Smooth muscle cell (in vitro differentiated cells): ENCODE measurements around the gene STXBP6. TPM values are rescaled to one million over a fixed set of nuclear protein-coding genes. Genes with fewer than 3 reads are reported as not detected.
A peak's percentile ranks its signal among the peaks of the same experiment; 100 is the strongest.

Experiments used
- DNase-seq: peaks from one replicate; lab custom pipeline; 2025; ENCODE audit not compliant: unreplicated experiment; lab: John Stamatoyannopoulos, UW
- H2AFZ ChIP-seq: fragments of 200-600 bp; sonication (generic); 2 replicates; pipeline ENCODE4 v1.6.0; 2016; ENCODE audit warnings: antibody characterized with exemption, low read depth, mild to moderate bottlenecking
- H3F3A ChIP-seq: fragments of 200-600 bp; sonication (generic); 2 replicates; pipeline ENCODE4 v1.6.0; 2017; ENCODE audit warnings: antibody characterized with exemption, low read depth
- H3K27ac ChIP-seq: fragments of 200-600 bp; sonication (generic); 2 replicates; pipeline ENCODE4 v1.5.1; 2016; ENCODE audit warnings: low read depth, mild to moderate bottlenecking
- H3K27me3 ChIP-seq: fragments of 200-600 bp; sonication (generic); 2 replicates; pipeline ENCODE4 v1.6.1; 2016; ENCODE audit warnings: low read depth, mild to moderate bottlenecking
- H3K36me3 ChIP-seq: fragments of 200-600 bp; sonication (generic); 2 replicates; pipeline ENCODE4 v1.5.1; 2016; ENCODE audit warnings: low read depth
- H3K4me1 ChIP-seq: fragments of 200-600 bp; sonication (generic); 2 replicates; pipeline ENCODE4 v1.5.1; 2016; ENCODE audit warnings: low read depth
- H3K4me2 ChIP-seq: fragments of 200-600 bp; sonication (generic); 2 replicates; pipeline ENCODE4 v1.6.0; 2016; ENCODE audit warnings: mild to moderate bottlenecking
- H3K4me3 ChIP-seq: fragments of 200-600 bp; sonication (generic); 2 replicates; pipeline ENCODE4 v1.5.1; 2016; ENCODE audit warnings: mild to moderate bottlenecking
- H3K79me2 ChIP-seq: fragments of 200-600 bp; sonication (generic); 2 replicates; pipeline ENCODE4 v1.6.0; 2016; ENCODE audit warnings: low read depth, mild to moderate bottlenecking
- H3K9ac ChIP-seq: fragments of 200-600 bp; sonication (generic); 2 replicates; pipeline ENCODE4 v1.6.0; 2016; ENCODE audit warnings: low read depth
- H3K9me3 ChIP-seq: fragments of 200-600 bp; sonication (generic); replicated peaks from 2 replicates; pipeline ENCODE4 v1.5.1; 2016; ENCODE audit warnings: low read depth
- H4K20me1 ChIP-seq: fragments of 200-600 bp; sonication (generic); 2 replicates; pipeline ENCODE4 v1.6.0; 2016; ENCODE audit warnings: low read depth
- CTCF ChIP-seq: fragments of 200-600 bp; sonication (generic); IDR thresholded peaks from 2 replicates; pipeline ENCODE4 v1.5.1; 2017; ENCODE audit warnings: borderline replicate concordance, mild to moderate bottlenecking, antibody characterized with exemption; ENCODE audit not compliant: insufficient read depth, poor library complexity, severe bottlenecking
- WGBS: methylation state at CpG from one replicate; pipeline ENCODE4 v1.1.7; 2016; ENCODE audit warnings: low lambda C conversion rate; 5-methylcytosine and 5-hydroxymethylcytosine counted together
- polyA plus RNA-seq: library from polyadenylated mRNA; unstranded; fragments of >200 nt; fragmentation: Nextera tagmentation; extraction: Ambion mirVana; gene quantifications from 2 replicates; pipeline ENCODE4 v1.2.1, GENCODE V29; 2016
- total RNA-seq: library from RNA; depleted of rRNA; stranded (reverse); fragments of >200 nt; gene quantifications from 2 replicates; pipeline ENCODE4 v1.2.3, GENCODE V29; 2014

STXBP6 gene
- total and polyA plus RNA-seq, 2 experiments from 2014 or later: 144 to 170 TPM

- Histone ChIP-seq H3K4me2 (no peak overlapping the region), H3K9ac (no peak overlapping the region), H4K20me1 (peaks cover 62% of the 10 kb centered on the region), H3K79me2 (no peaks in the 10 kb centered on the region), H2AFZ (no peak overlapping the region), H3F3A (peaks cover under 1% of the 10 kb centered on the region), H3K36me3 (peaks cover 3% of the 10 kb centered on the region), H3K27ac (no peak overlapping the region), H3K4me3 (no peak overlapping the region), H3K4me1 (no peaks in the 10 kb centered on the region), H3K9me3 (no peaks in the 10 kb centered on the region), H3K27me3 (no peaks in the 10 kb centered on the region)
- 95% methylated on average over 5 of the region's 5 CpGs for WGBS
- no peak for TF ChIP-seq CTCF
- no peak for DNase-seq
These were observed 223.6 kb downstream of the STXBP6 start for GRCh38 chr14:24826390-24826789.

GRCh38 chr14:24820616-24821015 lies 229.3 kb downstream of the STXBP6 start:
- H4K20me1 ChIP-seq: peaks cover 51% of the 10 kb centered on the region
- H2AFZ ChIP-seq: no peak overlapping the region
- H3F3A ChIP-seq: peaks cover 17% of the 10 kb centered on the region
- H3K79me2 ChIP-seq: no peaks in the 10 kb centered on the region
- no peaks in the 10 kb centered on the region for H3K36me3 ChIP-seq
- no peaks in the 10 kb centered on the region for H3K9me3 ChIP-seq
- peaks cover 10% of the 10 kb centered on the region for H3K4me1 ChIP-seq
- peak overlapping the region; percentile 13 for H3K27ac ChIP-seq
- no peaks in the 10 kb centered on the region for H3K27me3 ChIP-seq
- no peak for TF ChIP-seq CTCF
- H3K4me2 ChIP-seq: no peak overlapping the region
- no peak for DNase-seq
- H3K9ac ChIP-seq: no peak overlapping the region
- no peak overlapping the region for H3K4me3 ChIP-seq
- 71% methylated on average over 5 of the region's 5 CpGs for WGBS

- no peaks in the 10 kb centered on the region for H3K79me2 ChIP-seq
- TF ChIP-seq CTCF: no peak
- peak overlapping the region; percentile 75 for H3K4me2 ChIP-seq
- H2AFZ ChIP-seq: no peak overlapping the region
- 52% methylated on average over 13 of the region's 13 CpGs for whole genome bisulfite sequencing
- H3K36me3 ChIP-seq: no peaks in the 10 kb centered on the region
- H3K9ac ChIP-seq: no peak overlapping the region
- no peaks in the 10 kb centered on the region for H3K9me3 ChIP-seq
- no peak overlapping the region for H3K4me3 ChIP-seq
- H3F3A ChIP-seq: peaks cover 21% of the 10 kb centered on the region
- peak overlapping the region; percentile 83 for H3K27ac ChIP-seq
- peaks cover 10% of the 10 kb centered on the region for H3K4me1 ChIP-seq
- H3K27me3 ChIP-seq: no peaks in the 10 kb centered on the region
- no peak for DNase-seq
- H4K20me1 ChIP-seq: peaks cover 55% of the 10 kb centered on the region
These were observed 231.1 kb downstream of the STXBP6 start for GRCh38 chr14:24818823-24819341.

- Histone ChIP-seq H3K9me3 (no peaks in the 10 kb centered on the region), H3K36me3 (no peaks in the 10 kb centered on the region), H4K20me1 (peaks cover 60% of the 10 kb centered on the region), H3K4me2 (peak overlapping the region; percentile 75), H3K9ac (no peak overlapping the region), H3F3A (peaks cover 21% of the 10 kb centered on the region), H3K4me3 (no peak overlapping the region), H3K4me1 (peaks cover 10% of the 10 kb centered on the region), H3K79me2 (no peaks in the 10 kb centered on the region), H2AFZ (no peak overlapping the region), H3K27ac (peak overlapping the region; percentile 83), H3K27me3 (no peaks in the 10 kb centered on the region)
- 34% methylated on average over 15 of the region's 15 CpGs for WGBS
- no peak for DNase-seq
- TF ChIP-seq CTCF: no peak
These were observed 231.7 kb downstream of the STXBP6 start for GRCh38 chr14:24818058-24818822.
